Measurements from ENCODE around the gene GPR17. TPM values are rescaled to one million over a fixed set of nuclear protein-coding genes. Genes with fewer than 3 reads are reported as not detected.

The GPR17 gene
- total and polyA plus RNA-seq, 5 donors from 2014 or later: not detected

DNA sequence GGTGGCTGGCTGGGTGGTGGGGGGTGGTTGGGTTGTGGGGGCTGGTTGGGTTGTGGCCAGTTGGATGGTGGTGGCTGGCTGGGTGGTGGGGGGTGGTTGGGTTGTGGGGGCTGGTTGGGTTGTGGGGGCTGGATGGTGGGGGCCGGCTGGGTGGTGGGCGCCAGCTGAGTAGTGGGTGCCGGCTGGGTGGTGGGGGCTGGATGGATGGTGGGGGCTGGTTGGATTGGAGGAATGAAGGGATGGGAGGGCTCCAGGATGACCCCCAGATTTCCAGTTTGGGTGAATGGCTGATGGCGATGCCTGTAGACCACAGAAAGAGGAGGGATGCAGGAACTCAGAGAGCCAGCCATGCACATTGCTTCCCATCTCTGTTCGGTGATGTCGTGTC lies 26.8 kb upstream of the GPR17 start:
- Mint-ChIP-seq H3K9me3 (no peaks in the 10 kb centered on the region), H3K36me3 (peaks cover 3% of the 10 kb centered on the region), H3K4me3 (no peak overlapping the region), H3K4me1 (peaks cover 0 to 7% (median 5%) of the 10 kb centered on the region in 4 donors), H3K27ac (peak overlapping the region in 1 of 3 donors; percentile 59), H3K27me3 (peaks cover 14% of the 10 kb centered on the region)
- no peaks in the 10 kb centered on the region for H3K27me3 ChIP-seq (ENCODE audit: control insufficient read depth, insufficient read depth, low read length)
- H3K4me1 ChIP-seq (ENCODE audit: control insufficient read depth, insufficient read depth, low read length, poor library complexity, severe bottlenecking): no peaks in the 10 kb centered on the region
- ATAC-seq (ENCODE audit: low read depth in 2 of 2) (no peak), DNase-seq (no peak)
- H3K36me3 ChIP-seq (ENCODE audit: control insufficient read depth, insufficient read depth, low read length): no peaks in the 10 kb centered on the region
- no peaks in the 10 kb centered on the region for H3K9me3 ChIP-seq (ENCODE audit: control insufficient read depth in 2 of 2, low read length in 2 of 2)
- H3K4me3 ChIP-seq (ENCODE audit: low read depth, low read length): no peak overlapping the region
- no peak overlapping the region for H3K27ac ChIP-seq (ENCODE audit: insufficient read depth, low read length, poor library complexity, severe bottlenecking)

DNA sequence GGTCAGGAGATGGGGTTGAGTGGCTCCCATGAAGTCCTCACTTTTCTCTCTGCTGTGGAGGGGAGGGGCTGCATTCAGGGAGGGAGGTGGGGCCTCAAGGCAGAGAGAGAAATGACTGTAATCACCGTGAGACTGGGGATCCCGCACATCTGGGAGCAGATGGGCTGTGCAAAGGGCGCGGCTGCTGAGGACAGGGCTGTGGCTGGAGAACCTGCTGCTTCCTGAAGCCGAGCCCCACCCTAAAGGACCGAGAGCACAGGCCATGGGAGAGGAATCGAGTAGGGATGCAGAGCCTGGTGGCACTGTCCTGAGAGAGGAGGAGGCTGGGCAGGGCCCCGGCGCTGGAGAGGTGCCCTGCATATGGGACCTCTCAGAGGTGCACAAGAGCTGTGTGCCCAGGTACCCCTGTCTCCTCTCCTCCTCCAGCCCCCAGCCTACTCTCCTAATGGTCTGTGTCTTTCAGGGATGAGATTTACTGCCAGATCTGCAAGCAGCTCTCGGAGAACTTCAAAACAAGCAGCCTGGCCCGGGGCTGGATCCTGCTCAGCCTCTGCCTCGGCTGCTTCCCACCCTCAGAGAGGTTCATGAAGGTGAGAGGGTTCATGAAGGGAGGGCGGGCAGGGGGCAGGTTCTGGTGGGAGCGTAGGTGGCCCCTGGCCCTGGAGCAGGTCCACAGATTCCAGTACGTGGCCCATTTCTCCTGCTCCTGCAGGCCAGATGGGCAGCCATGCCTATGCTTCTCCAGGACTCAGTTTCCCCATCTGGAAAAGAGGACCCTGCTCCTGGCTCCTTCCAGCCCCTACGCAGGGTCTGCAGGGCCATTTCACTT lies 25.9 kb upstream of the GPR17 start:
- DNase-seq: no peak
- peak overlapping the region in 1 of 3 donors; percentile 59 for H3K27ac Mint-ChIP-seq

DNA sequence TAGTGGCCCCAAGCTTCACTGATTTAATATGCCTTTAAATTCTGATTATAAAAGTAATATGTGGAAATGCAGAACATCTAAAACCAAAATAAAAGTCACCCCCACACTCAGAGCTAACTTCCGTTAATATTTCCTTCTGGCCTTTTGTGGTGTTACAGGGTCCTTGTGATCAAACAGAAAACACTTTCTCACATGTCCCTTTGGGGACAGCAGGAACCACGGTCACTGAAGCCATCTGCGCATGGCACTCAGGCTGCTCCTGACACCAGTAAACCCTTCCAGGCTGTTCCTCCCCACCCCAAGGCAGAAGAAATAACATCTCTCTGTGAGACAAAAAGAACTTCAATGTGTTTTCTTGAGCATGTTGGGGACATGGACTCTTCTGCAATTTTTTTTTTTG lies 25.1 kb upstream of the GPR17 start:
- H3K9me3 ChIP-seq (ENCODE audit: control insufficient read depth in 2 of 2, low read length in 2 of 2): no peaks in the 10 kb centered on the region
- H3K27me3 ChIP-seq (ENCODE audit: control insufficient read depth, insufficient read depth, low read length): no peaks in the 10 kb centered on the region
- no peak overlapping the region for H3K27ac Mint-ChIP-seq
- H3K4me3 Mint-ChIP-seq: no peak overlapping the region
- no peaks in the 10 kb centered on the region for H3K9me3 Mint-ChIP-seq
- H3K4me1 Mint-ChIP-seq: peaks cover 0 to 6% (median 4%) of the 10 kb centered on the region in 4 donors
- DNase-seq: no peak
- H3K4me1 ChIP-seq (ENCODE audit: control insufficient read depth, insufficient read depth, low read length, poor library complexity, severe bottlenecking): no peaks in the 10 kb centered on the region
- H3K27ac ChIP-seq (ENCODE audit: insufficient read depth, low read length, poor library complexity, severe bottlenecking): no peak overlapping the region
- H3K27me3 Mint-ChIP-seq: peaks cover 11% of the 10 kb centered on the region
- ATAC-seq (ENCODE audit: low read depth in 2 of 2): no peak
- H3K4me3 ChIP-seq (ENCODE audit: low read depth, low read length): no peak overlapping the region
- H3K36me3 Mint-ChIP-seq: peaks cover 3% of the 10 kb centered on the region
- no peaks in the 10 kb centered on the region for H3K36me3 ChIP-seq (ENCODE audit: control insufficient read depth, insufficient read depth, low read length)

More for the DNA sequence above, 25.9 kb upstream of the GPR17 start:
- Mint-ChIP-seq H3K36me3 (peaks cover 3% of the 10 kb centered on the region), H3K27me3 (peaks cover 14% of the 10 kb centered on the region), H3K4me3 (no peak overlapping the region), H3K4me1 (peaks cover 0 to 7% (median 5%) of the 10 kb centered on the region in 4 donors), H3K9me3 (no peaks in the 10 kb centered on the region)
- Histone ChIP-seq H3K4me1 (ENCODE audit: control insufficient read depth, insufficient read depth, low read length, poor library complexity, severe bottlenecking) (no peaks in the 10 kb centered on the region), H3K36me3 (ENCODE audit: control insufficient read depth, insufficient read depth, low read length) (no peaks in the 10 kb centered on the region), H3K27ac (ENCODE audit: insufficient read depth, low read length, poor library complexity, severe bottlenecking) (no peak overlapping the region), H3K4me3 (ENCODE audit: low read depth, low read length) (no peak overlapping the region), H3K9me3 (ENCODE audit: control insufficient read depth in 2 of 2, low read length in 2 of 2) (no peaks in the 10 kb centered on the region), H3K27me3 (ENCODE audit: control insufficient read depth, insufficient read depth, low read length) (no peaks in the 10 kb centered on the region)
- no peak for ATAC-seq (ENCODE audit: low read depth in 2 of 2)

DNA sequence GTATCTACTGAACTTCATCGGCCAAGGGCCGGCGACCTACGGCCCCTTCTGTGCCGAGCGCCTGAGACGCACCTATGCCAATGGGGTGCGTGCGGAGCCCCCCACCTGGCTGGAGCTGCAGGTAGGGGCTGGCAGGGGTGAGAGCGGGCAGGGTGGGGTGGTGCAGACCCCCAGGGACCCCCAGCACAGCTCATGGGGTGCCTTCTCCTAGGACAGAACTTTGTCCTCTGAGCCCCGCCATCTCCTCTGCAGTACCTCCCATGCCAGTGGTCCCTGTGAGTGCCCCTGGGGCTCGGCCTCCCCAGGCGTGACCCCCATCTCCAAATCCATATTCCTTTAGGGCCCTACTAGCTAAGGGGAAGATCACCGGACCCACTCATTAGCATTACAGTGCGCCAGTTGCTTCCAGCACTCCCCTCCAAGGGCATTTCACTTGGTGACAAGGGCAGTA lies 23.9 kb upstream of the GPR17 start:
- no peak overlapping the region for H3K27ac ChIP-seq (ENCODE audit: insufficient read depth, low read length, poor library complexity, severe bottlenecking)
- DNase-seq (no peak), ATAC-seq (ENCODE audit: low read depth in 2 of 2) (no peak)
- no peaks in the 10 kb centered on the region for H3K4me1 ChIP-seq (ENCODE audit: control insufficient read depth, insufficient read depth, low read length, poor library complexity, severe bottlenecking)
- Mint-ChIP-seq H3K4me1 (peaks cover 0 to 4% (median 0%) of the 10 kb centered on the region in 4 donors), H3K9me3 (no peaks in the 10 kb centered on the region), H3K27me3 (peaks cover 2% of the 10 kb centered on the region), H3K36me3 (peaks cover 3% of the 10 kb centered on the region), H3K4me3 (no peak overlapping the region), H3K27ac (no peak overlapping the region)
- no peak overlapping the region for H3K4me3 ChIP-seq (ENCODE audit: low read depth, low read length)
- no peaks in the 10 kb centered on the region for H3K36me3 ChIP-seq (ENCODE audit: control insufficient read depth, insufficient read depth, low read length)
- no peaks in the 10 kb centered on the region for H3K27me3 ChIP-seq (ENCODE audit: control insufficient read depth, insufficient read depth, low read length)
- no peaks in the 10 kb centered on the region for H3K9me3 ChIP-seq (ENCODE audit: control insufficient read depth in 2 of 2, low read length in 2 of 2)

DNA sequence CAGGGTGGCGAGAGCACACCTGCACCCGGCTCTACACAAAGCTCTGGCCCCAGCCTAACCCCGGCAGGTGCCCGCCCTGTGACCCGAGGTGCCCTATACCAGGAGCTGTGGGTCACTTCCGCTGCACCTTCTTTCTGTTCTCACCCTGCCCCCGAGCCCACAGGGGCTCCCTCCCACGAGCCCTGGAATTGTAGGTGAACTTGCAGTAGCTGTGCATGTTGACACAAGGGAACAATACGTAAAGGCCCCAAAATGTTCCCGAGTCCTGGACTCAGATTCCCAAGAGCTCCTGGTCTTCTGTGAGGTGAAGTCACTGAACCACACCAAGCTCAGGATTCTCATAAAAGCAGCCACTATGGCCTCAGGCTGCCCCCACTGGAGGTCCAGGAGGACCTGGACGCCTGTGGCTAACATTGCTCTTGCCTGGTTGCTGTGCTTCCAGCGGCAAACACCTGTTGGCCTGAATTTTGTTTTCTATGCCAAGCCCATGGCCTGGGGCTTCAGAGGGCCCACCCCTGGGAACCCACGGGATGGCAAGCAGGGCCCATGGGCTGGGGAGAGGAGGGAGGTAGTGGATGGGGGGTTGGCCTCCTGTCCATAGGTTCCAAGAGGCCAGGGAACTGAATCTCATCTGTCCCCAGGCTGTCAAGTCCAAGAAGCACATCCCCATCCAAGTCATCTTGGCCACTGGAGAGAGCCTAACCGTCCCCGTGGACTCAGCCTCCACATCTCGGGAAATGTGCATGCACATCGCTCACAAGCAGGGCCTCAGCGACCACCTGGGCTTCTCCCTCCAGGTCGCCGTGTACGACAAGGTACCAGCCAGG lies 23.2 kb upstream of the GPR17 start:
- ATAC-seq (ENCODE audit: low read depth in 2 of 2) (no peak), DNase-seq (no peak)

DNA sequence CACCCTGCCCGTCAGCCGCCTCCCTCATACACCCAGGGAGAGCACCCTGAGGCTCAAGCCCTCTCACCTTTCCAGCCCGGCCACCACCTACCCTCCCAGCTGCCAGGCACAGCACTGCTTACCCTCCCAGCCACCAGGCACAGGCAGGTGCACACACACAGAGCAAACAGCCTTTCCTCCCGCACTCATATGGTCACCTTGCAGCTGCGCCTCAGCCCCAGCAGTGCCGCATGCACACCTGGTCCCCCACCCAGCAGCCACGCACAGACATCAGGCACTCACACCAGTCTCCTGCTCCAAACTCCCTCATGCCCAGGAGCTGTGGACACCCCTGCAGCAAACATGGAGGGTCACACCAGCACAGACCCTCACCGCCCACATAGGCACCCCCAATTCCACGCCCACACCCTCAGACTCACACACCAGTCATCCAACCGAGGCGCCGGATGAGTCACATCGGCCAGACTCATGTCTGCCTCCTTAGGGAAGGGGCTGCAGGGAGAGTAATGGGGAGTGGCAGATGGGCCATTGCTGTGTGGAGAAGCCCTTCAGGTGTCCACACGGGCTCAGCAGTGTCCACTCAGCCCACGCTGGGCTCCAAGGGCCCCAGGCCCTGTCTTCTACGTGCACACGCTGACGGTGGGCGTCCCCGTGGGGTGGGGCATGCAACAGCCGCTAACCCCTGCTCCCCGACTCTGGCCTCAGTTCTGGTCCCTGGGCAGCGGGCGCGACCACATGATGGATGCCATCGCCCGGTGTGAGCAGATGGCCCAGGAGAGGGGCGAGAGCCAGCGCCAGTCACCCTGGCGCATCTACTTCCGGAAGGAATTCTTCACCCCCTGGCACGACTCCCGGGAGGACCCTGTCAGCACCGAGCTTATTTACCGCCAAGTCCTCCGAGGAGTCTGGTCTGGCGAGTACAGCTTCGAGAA lies 22.3 kb upstream of the GPR17 start:
- no peak overlapping the region for H3K27ac Mint-ChIP-seq
- ATAC-seq (ENCODE audit: low read depth in 2 of 2): no peak
- H3K4me3 ChIP-seq (ENCODE audit: low read depth, low read length): no peak overlapping the region
- no peaks in the 10 kb centered on the region for H3K4me1 ChIP-seq (ENCODE audit: control insufficient read depth, insufficient read depth, low read length, poor library complexity, severe bottlenecking)
- H3K36me3 Mint-ChIP-seq: peaks cover 1% of the 10 kb centered on the region
- H3K36me3 ChIP-seq (ENCODE audit: control insufficient read depth, insufficient read depth, low read length): no peaks in the 10 kb centered on the region
- no peaks in the 10 kb centered on the region for H3K27me3 ChIP-seq (ENCODE audit: control insufficient read depth, insufficient read depth, low read length)
- no peak for DNase-seq
- no peaks in the 10 kb centered on the region for H3K4me1 Mint-ChIP-seq
- H3K9me3 Mint-ChIP-seq: no peaks in the 10 kb centered on the region
- H3K27ac ChIP-seq (ENCODE audit: insufficient read depth, low read length, poor library complexity, severe bottlenecking): no peak overlapping the region
- H3K9me3 ChIP-seq (ENCODE audit: control insufficient read depth in 2 of 2, low read length in 2 of 2): no peaks in the 10 kb centered on the region
- no peaks in the 10 kb centered on the region for H3K27me3 Mint-ChIP-seq
- no peak overlapping the region for H3K4me3 Mint-ChIP-seq

More for the DNA sequence above, 23.2 kb upstream of the GPR17 start:
- H3K4me1 ChIP-seq (ENCODE audit: control insufficient read depth, insufficient read depth, low read length, poor library complexity, severe bottlenecking): no peaks in the 10 kb centered on the region
- H3K9me3 ChIP-seq (ENCODE audit: control insufficient read depth in 2 of 2, low read length in 2 of 2): no peaks in the 10 kb centered on the region
- H3K36me3 ChIP-seq (ENCODE audit: control insufficient read depth, insufficient read depth, low read length): no peaks in the 10 kb centered on the region
- H3K27ac ChIP-seq (ENCODE audit: insufficient read depth, low read length, poor library complexity, severe bottlenecking): no peak overlapping the region
- H3K27me3 ChIP-seq (ENCODE audit: control insufficient read depth, insufficient read depth, low read length): no peaks in the 10 kb centered on the region
- H3K4me3 Mint-ChIP-seq: no peak overlapping the region
- no peaks in the 10 kb centered on the region for H3K27me3 Mint-ChIP-seq
- H3K36me3 Mint-ChIP-seq: peaks cover 3% of the 10 kb centered on the region
- H3K27ac Mint-ChIP-seq: peak overlapping the region in 1 of 3 donors; percentile 60
- H3K4me1 Mint-ChIP-seq: peaks cover 0 to 3% (median 0%) of the 10 kb centered on the region in 4 donors
- H3K4me3 ChIP-seq (ENCODE audit: low read depth, low read length): no peak overlapping the region
- H3K9me3 Mint-ChIP-seq: no peaks in the 10 kb centered on the region

DNA sequence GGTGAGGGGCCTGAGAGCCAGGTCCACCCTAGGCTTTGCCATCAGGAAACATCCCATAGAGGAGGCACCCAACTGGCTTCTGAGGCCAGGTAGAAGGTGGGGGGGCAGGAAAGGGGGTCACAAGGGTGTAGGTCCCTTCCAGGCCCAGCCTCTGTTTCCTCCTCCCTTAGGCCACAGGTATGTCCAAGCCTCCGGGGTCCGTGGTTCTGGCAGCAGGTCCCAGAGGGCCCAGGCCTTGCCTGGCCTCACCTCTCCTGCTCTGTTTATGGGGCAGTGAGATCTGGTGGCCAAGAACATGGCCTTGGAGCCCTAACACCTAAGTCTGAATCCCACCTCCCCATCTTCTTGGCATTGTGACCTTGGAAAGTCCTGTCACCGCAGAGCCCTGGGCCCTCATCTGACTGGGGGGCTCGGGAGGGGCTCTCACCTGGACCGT lies 21.6 kb upstream of the GPR17 start:
- ATAC-seq (ENCODE audit: low read depth in 2 of 2) (no peak), DNase-seq (no peak)
- no peak overlapping the region for H3K27ac Mint-ChIP-seq

More for the DNA sequence above, 21.6 kb upstream of the GPR17 start:
- Histone ChIP-seq H3K4me1 (ENCODE audit: control insufficient read depth, insufficient read depth, low read length, poor library complexity, severe bottlenecking) (no peaks in the 10 kb centered on the region), H3K27ac (ENCODE audit: insufficient read depth, low read length, poor library complexity, severe bottlenecking) (no peak overlapping the region), H3K27me3 (ENCODE audit: control insufficient read depth, insufficient read depth, low read length) (no peaks in the 10 kb centered on the region), H3K9me3 (ENCODE audit: control insufficient read depth in 2 of 2, low read length in 2 of 2) (no peaks in the 10 kb centered on the region), H3K4me3 (ENCODE audit: low read depth, low read length) (no peak overlapping the region), H3K36me3 (ENCODE audit: control insufficient read depth, insufficient read depth, low read length) (no peaks in the 10 kb centered on the region)
- no peaks in the 10 kb centered on the region for H3K36me3 Mint-ChIP-seq
- H3K4me3 Mint-ChIP-seq: no peak overlapping the region
- no peaks in the 10 kb centered on the region for H3K27me3 Mint-ChIP-seq
- H3K9me3 Mint-ChIP-seq: no peaks in the 10 kb centered on the region
- no peaks in the 10 kb centered on the region for H3K4me1 Mint-ChIP-seq

Measured in CD4-positive, CD25-positive, alpha-beta regulatory T cell (primary cell).